ENCODE data around the gene ARID2.

GRCh38 chr12:45760333-45760732, 30.8 kb downstream of the ARID2 start:
- no peak for TF ChIP-seq EZH2 (IDR thresholded peaks at IDR 0.05; ENCODE audit: borderline replicate concordance, insufficient read depth, low read depth, low read length, poor library complexity, severe bottlenecking)
- TF ChIP-seq CTCF (IDR thresholded peaks at IDR 0.05): no peak

Measured in B cell (primary cell).